Measurements from ENCODE around the gene SERHL2. TPM values are rescaled to one million over a fixed set of nuclear protein-coding genes. Genes with fewer than 3 reads are reported as not detected.

The SERHL2 gene
- total and polyA plus RNA-seq, 2 experiments from 2014 or later: 1.3 to 3.3 TPM

- TF ChIP-seq EZH2phosphoT487 (IDR thresholded peaks at IDR 0.05; ENCODE audit: low read depth, severe bottlenecking, unreplicated experiment): no peak
- no peak for TF ChIP-seq EZH2 (IDR thresholded peaks at IDR 0.05; ENCODE audit: borderline replicate concordance)
- TF ChIP-seq, protein P1, sequence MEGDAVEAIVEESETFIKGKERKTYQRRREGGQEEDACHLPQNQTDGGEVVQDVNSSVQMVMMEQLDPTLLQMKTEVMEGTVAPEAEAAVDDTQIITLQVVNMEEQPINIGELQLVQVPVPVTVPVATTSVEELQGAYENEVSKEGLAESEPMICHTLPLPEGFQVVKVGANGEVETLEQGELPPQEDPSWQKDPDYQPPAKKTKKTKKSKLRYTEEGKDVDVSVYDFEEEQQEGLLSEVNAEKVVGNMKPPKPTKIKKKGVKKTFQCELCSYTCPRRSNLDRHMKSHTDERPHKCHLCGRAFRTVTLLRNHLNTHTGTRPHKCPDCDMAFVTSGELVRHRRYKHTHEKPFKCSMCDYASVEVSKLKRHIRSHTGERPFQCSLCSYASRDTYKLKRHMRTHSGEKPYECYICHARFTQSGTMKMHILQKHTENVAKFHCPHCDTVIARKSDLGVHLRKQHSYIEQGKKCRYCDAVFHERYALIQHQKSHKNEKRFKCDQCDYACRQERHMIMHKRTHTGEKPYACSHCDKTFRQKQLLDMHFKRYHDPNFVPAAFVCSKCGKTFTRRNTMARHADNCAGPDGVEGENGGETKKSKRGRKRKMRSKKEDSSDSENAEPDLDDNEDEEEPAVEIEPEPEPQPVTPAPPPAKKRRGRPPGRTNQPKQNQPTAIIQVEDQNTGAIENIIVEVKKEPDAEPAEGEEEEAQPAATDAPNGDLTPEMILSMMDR (IDR thresholded peaks at IDR 0.05; ENCODE audit: poor library complexity): no peak
- Histone ChIP-seq H3K4me1 (ENCODE audit: insufficient read depth) (no peaks in the 10 kb centered on the region), H3K9me3 (ENCODE audit: low read depth) (no peaks in the 10 kb centered on the region)
These were observed 68.4 kb downstream of the SERHL2 start for GRCh38 chr22:42622061-42622710.

GRCh38 chr22:42623301-42623751, 69.6 kb downstream of the SERHL2 start:
- H3K36me3 ChIP-seq (replicated peaks; ENCODE audit: insufficient read depth, low read depth): no peaks in the 10 kb centered on the region
- no peak overlapping the region for H3K4me2 ChIP-seq
- no peaks in the 10 kb centered on the region for H3K79me2 ChIP-seq
- no peak overlapping the region for H3K27ac ChIP-seq
- no peaks in the 10 kb centered on the region for H3K9me2 ChIP-seq (replicated peaks; ENCODE audit: insufficient read depth)
- no peak overlapping the region for H2AFZ ChIP-seq
- H3K9me3 ChIP-seq (ENCODE audit: low read depth): no peaks in the 10 kb centered on the region
- no peak for TF ChIP-seq EZH2phosphoT487 (IDR thresholded peaks at IDR 0.05; ENCODE audit: low read depth, severe bottlenecking, unreplicated experiment)
- TF ChIP-seq, protein P1 (IDR thresholded peaks at IDR 0.05; ENCODE audit: poor library complexity): no peak
- TF ChIP-seq EZH2 (IDR thresholded peaks at IDR 0.05; ENCODE audit: borderline replicate concordance): no peak
- WGBS (ENCODE audit: low lambda C conversion rate, missing lambda C conversion rate): 91% methylated on average over 18 of the region's 18 CpGs
- H3K4me3 ChIP-seq: no peak overlapping the region
- H3K27me3 ChIP-seq: no peaks in the 10 kb centered on the region
- H4K20me1 ChIP-seq (ENCODE audit: insufficient read depth, poor library complexity, severe bottlenecking): no peaks in the 10 kb centered on the region
- DNase-seq (ENCODE audit: low spot score): no peak
- no peaks in the 10 kb centered on the region for H3K4me1 ChIP-seq (ENCODE audit: insufficient read depth)

More at GRCh38 chr22:42622061-42622710, 68.4 kb downstream of the SERHL2 start:
- no peaks in the 10 kb centered on the region for H3K36me3 ChIP-seq (replicated peaks; ENCODE audit: insufficient read depth, low read depth)
- WGBS (ENCODE audit: low lambda C conversion rate, missing lambda C conversion rate): 88% methylated on average over 20 of the region's 20 CpGs
- H3K4me2 ChIP-seq: no peak overlapping the region
- H3K9me2 ChIP-seq (replicated peaks; ENCODE audit: insufficient read depth): no peaks in the 10 kb centered on the region
- H3K4me3 ChIP-seq: no peak overlapping the region
- H2AFZ ChIP-seq: no peak overlapping the region
- no peaks in the 10 kb centered on the region for H3K27me3 ChIP-seq
- H3K27ac ChIP-seq: peak overlapping the region; percentile 48
- H3K79me2 ChIP-seq: no peaks in the 10 kb centered on the region
- H4K20me1 ChIP-seq (ENCODE audit: insufficient read depth, poor library complexity, severe bottlenecking): no peaks in the 10 kb centered on the region
- DNase-seq (ENCODE audit: low spot score): no peak

Small RNA genes within 50 kb of the gene (small RNA-seq; reads per million reads assigned to genes)
- gene RN7SKP80: not detected
- gene RNU6-513P: not detected

Other genes starting within 250 kb of the SERHL2 start
- 0.16 and 0.53 TPM in 2 replicates for gene NFAM1, start 121.6 kb upstream of the SERHL2 start, total RNA-seq
- gene NFAM1, start 121.6 kb upstream of the SERHL2 start, polyA plus RNA-seq: 0.15 and 1.0 TPM in 2 replicates
- gene RRP7A, start 34.2 kb upstream of the SERHL2 start, total RNA-seq: 25.0 and 27.6 TPM in 2 replicates
- gene RRP7A, start 34.2 kb upstream of the SERHL2 start, polyA plus RNA-seq: 41.7 and 51.6 TPM in 2 replicates
- 31.4 and 39.2 TPM in 2 replicates for gene POLDIP3, start 60.9 kb downstream of the SERHL2 start, total RNA-seq
- 39.4 and 40.3 TPM in 2 replicates for gene POLDIP3, start 60.9 kb downstream of the SERHL2 start, polyA plus RNA-seq
- gene ATP5MGL, start 86.6 kb downstream of the SERHL2 start, total RNA-seq: 0.33 TPM in 1 of 2 replicates, not detected in the other
- gene ATP5MGL, start 86.6 kb downstream of the SERHL2 start, polyA plus RNA-seq: 0.60 TPM in 1 of 2 replicates, not detected in the other
- gene CYB5R3, start 95.4 kb downstream of the SERHL2 start, total RNA-seq: 119 and 136 TPM in 2 replicates
- gene CYB5R3, start 95.4 kb downstream of the SERHL2 start, polyA plus RNA-seq: 407 and 438 TPM in 2 replicates
- gene A4GALT, start 166.9 kb downstream of the SERHL2 start, total RNA-seq: 3.3 and 4.4 TPM in 2 replicates
- gene A4GALT, start 166.9 kb downstream of the SERHL2 start, polyA plus RNA-seq: 2.2 and 5.8 TPM in 2 replicates